ENCODE results near the gene DCLRE1A. TPM values are rescaled to one million over a fixed set of nuclear protein-coding genes. Genes with fewer than 3 reads are reported as not detected.

DCLRE1A gene
- total RNA-seq (1 to 10 TPM; 8.1 to 8.5 TPM), polyA plus RNA-seq (ENCODE audit: insufficient read length in 6 of 6) (10 to 100 TPM; 11.6 to 14.9 (median 12.6) TPM)
- long read RNA-seq, donor 1 = 0 reads
- long read RNA-seq, donor 2, partial matches to known transcripts = 6 of 6 reads
- long read RNA-seq, donor 2, other reads (novel, unspliced or antisense) = 0 of 6 reads
- long read RNA-seq, donor 3 = 0 reads
- long read RNA-seq, donor 4 = 0 reads
- long read RNA-seq, donor 5, full-length matches to known transcripts = 1 of 1 reads
- long read RNA-seq, donor 5, partial matches to known transcripts = 0 of 1 reads
- long read RNA-seq, donor 5, other reads (novel, unspliced or antisense) = 0 of 1 reads
- long read RNA-seq, donor 6, full-length matches to known transcripts = 3 of 3 reads
- long read RNA-seq, donor 6, partial matches to known transcripts = 0 of 3 reads
- long read RNA-seq, donor 6, other reads (novel, unspliced or antisense) = 0 of 3 reads
- long read RNA-seq, donor 7, full-length matches to known transcripts = 3 of 3 reads
- long read RNA-seq, donor 7, partial matches to known transcripts = 0 of 3 reads
- long read RNA-seq, donor 7, other reads (novel, unspliced or antisense) = 0 of 3 reads
- long read RNA-seq, donor 8, full-length matches to known transcripts = 2 of 2 reads
- long read RNA-seq, donor 8, partial matches to known transcripts = 0 of 2 reads
- long read RNA-seq, donor 8, other reads (novel, unspliced or antisense) = 0 of 2 reads
- long read RNA-seq, donor 9 = 0 reads
- long read RNA-seq, donor 10 = 0 reads
- long read RNA-seq, donor 11, full-length matches to known transcripts = 2 of 2 reads
- long read RNA-seq, donor 11, partial matches to known transcripts = 0 of 2 reads
- long read RNA-seq, donor 11, other reads (novel, unspliced or antisense) = 0 of 2 reads
- long read RNA-seq, donor 12 = 0 reads

DNA sequence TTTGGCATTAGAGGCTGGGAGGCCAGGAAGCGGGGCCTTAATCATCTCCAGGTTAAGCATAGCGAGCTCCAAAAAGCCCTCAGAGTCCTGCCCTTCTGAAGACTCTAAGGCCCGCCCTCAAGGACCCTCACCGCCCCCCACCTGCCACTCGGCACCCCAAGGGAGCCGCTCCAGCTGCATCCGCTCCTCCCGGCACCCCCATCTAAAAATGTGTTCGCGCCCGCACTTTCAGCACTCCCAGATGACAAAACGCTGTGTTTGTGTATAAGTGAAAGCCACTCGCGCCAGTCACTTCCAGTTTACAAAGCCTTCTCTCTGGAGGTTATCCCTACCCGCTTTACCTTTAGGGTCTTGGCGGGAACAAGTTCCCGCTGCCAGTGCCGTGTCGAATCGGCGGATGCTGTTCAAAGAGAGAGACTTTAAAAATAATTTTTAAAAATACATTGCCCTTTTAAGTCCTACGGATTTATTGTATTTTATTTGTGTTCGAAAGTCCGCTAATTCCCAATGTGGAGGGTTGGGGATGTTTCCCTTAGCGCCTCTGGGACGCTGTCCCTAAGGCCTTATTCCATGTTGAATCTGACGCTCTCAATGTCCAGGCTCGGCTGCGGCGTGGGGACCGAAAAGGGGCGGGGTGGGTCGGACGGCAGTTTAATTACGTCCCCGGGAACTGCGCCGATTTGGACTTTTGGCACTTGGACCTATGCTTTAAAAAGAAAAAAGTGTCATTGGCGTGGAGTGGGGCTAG, at the start of gene DCLRE1A, which contains the start of gene NHLRC2:
Gene DCLRE1A (minus strand): TSS at position 70 of the 748 bp plus-strand sequence. CDS start 900 bp downstream, outside the sequence.
Gene NHLRC2 (plus strand): TSS at position 649 of the 748 bp plus-strand sequence. CDS start 212 bp downstream, outside the sequence.
- ATAC-seq (peak; percentile 89), DNase-seq (peak; percentile 84 to 94 (median 86))
- intact Hi-C loops (cut with DNase I) = no loop called here
- H3K36me3 ChIP-seq = peaks cover 0 to 7% of the 10 kb centered on the region in 2 donors
- H3K9me3 ChIP-seq = no peaks in the 10 kb centered on the region
- H3K27me3 ChIP-seq = no peaks in the 10 kb centered on the region
- TF ChIP-seq, protein P1, sequence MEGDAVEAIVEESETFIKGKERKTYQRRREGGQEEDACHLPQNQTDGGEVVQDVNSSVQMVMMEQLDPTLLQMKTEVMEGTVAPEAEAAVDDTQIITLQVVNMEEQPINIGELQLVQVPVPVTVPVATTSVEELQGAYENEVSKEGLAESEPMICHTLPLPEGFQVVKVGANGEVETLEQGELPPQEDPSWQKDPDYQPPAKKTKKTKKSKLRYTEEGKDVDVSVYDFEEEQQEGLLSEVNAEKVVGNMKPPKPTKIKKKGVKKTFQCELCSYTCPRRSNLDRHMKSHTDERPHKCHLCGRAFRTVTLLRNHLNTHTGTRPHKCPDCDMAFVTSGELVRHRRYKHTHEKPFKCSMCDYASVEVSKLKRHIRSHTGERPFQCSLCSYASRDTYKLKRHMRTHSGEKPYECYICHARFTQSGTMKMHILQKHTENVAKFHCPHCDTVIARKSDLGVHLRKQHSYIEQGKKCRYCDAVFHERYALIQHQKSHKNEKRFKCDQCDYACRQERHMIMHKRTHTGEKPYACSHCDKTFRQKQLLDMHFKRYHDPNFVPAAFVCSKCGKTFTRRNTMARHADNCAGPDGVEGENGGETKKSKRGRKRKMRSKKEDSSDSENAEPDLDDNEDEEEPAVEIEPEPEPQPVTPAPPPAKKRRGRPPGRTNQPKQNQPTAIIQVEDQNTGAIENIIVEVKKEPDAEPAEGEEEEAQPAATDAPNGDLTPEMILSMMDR (IDR thresholded peaks at IDR 0.05) = no peak
- H3K4me1 ChIP-seq = peaks cover 15 to 59% of the 10 kb centered on the region in 2 donors
- peak within 1 kb of the TSS; percentile 93 to 94 for H3K27ac ChIP-seq
- peak within 1 kb of the TSS; percentile 88 to 93 for H3K4me3 ChIP-seq

DNA sequence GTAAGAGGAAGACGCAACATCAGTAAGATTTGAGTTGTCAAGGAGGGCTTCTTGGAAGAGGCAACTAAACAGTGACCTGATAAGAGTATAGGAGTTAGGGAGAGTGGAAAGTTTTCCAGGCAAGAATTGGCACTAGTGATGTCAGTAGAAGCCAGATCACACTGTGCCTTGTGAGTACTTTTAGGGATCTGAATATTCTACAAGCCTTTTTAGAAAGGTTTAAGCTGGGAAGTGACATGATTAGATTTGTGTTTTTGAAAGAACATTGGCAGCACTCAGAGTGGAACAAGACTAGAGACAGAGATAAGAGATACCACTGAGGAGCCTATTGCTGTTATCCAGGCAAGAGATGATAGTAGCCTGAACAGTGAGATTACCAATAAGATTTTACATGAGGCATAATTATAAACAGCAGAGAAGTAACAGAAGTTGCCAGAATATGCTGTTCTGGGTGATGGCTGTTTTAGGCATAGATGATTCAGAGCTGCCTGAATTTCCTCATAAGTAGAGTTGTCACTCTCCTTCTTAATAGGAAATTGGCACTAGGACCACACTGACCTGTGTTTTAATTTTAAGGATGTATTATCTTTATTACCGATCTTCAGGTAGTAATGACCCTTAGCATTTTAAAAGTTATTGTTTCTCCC, 46.2 kb upstream of the DCLRE1A start:
- Histone ChIP-seq H3K27me3 (no peaks in the 10 kb centered on the region), H3K4me3 (no peak overlapping the region), H3K27ac (no peak overlapping the region), H3K4me1 (no peaks in the 10 kb centered on the region), H3K9me3 (no peaks in the 10 kb centered on the region), H3K36me3 (peaks cover 0 to 55% of the 10 kb centered on the region in 2 donors)
- DNase-seq = no peak
- ATAC-seq = no peak
- TF ChIP-seq, protein P1 (IDR thresholded peaks at IDR 0.05) = no peak
- intact Hi-C loops (cut with DNase I) = no loop called here

DNA sequence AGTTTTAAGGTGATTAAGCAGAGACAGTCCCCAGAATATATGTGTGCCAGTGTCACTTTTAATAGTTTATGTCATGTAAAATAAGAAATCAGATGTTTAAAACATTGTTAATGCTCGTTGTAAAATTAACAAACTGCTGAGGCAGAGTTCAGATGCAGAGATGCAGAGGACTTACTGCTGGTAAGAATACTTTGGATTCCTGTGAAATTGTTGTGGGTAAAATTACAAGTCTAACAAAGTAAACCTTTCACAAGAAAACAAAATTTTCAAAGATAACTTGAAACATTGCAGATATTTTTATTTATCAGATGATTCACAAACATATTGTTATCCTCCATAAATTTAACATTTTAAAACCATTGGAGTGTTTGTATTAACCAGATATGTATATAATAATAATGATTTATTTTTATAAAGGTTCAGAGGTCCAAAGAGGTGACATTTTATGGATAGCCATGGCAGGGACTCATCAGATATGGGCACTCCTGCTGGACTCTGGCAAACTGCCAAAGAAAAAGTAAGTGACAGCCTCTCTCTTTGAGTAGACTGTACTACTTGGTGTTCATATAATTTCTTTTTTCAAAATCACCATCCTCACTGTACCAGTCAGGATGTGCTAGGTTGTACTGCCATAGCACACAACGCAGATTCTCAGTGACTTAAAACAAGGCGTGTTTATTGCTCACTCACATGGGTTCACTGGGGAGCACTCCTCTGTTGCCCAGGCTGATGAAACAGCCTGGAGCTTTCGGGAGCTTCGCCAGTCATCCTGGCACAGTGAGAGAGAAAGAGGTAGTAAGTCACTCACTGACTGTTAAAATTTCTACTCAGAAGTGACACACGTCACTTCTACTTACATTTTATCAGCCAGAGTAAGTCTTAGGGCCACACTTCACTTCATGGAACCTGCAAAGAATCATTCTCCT, 44.1 kb upstream of the DCLRE1A start:
- Histone ChIP-seq H3K4me3 (no peak overlapping the region), H3K4me1 (no peaks in the 10 kb centered on the region), H3K9me3 (no peaks in the 10 kb centered on the region), H3K27me3 (no peaks in the 10 kb centered on the region), H3K27ac (no peak overlapping the region), H3K36me3 (peaks cover 0 to 36% of the 10 kb centered on the region in 2 donors)
- intact Hi-C loops (cut with DNase I) = no loop called here
- DNase-seq (no peak), ATAC-seq (no peak)
- TF ChIP-seq, protein P1 (IDR thresholded peaks at IDR 0.05) = no peak

DNA sequence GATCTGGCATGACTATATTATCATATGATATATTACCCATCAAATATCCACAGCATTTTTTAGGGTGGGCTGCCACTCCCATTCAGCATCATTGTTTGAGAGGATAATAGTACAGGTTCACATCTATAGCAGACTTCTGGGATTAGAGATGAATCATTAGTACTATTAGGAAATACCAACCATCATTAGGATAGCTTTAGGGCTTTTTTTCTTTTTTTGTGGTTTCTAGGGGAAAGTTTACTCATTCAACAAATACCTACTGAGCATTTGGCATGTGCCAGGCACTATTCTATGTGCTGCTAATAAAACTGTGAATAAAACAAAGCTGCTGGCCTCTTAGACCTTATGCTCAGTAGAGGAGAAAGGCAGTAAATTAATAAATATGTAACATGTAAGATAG, 41.1 kb upstream of the DCLRE1A start:
- H3K4me3 ChIP-seq = no peak overlapping the region
- H3K4me1 ChIP-seq = no peaks in the 10 kb centered on the region
- ATAC-seq = no peak
- H3K36me3 ChIP-seq = peaks cover 0 to 17% of the 10 kb centered on the region in 2 donors
- no peaks in the 10 kb centered on the region for H3K9me3 ChIP-seq
- DNase-seq = no peak
- intact Hi-C loops (cut with DNase I) = no loop called here
- TF ChIP-seq, protein P1 (IDR thresholded peaks at IDR 0.05) = no peak
- no peaks in the 10 kb centered on the region for H3K27me3 ChIP-seq
- H3K27ac ChIP-seq = no peak overlapping the region

All from left lung (tissue), 14 donors.